Retinal pigment epithelial cell (primary cell): ENCODE data around the gene NABP2.
"Not testable (repeated sequence)": the region's sequence is repeated elsewhere in the genome, so short reads cannot be mapped to it uniquely, and the experiment has no call there.

Source experiments
- DNase-seq: peaks from one replicate; pipeline ENCODE4 v3.0.0-alpha.2; 2010; ENCODE audit warnings: low read depth
- H3K4me3 ChIP-seq: 2 replicates; pipeline ENCODE4 v1.5.1; 2011; ENCODE audit warnings: mild to moderate bottlenecking, low read length, control low read depth, moderate library complexity
- CTCF ChIP-seq: conservative IDR thresholded peaks from 2 replicates; pipeline ENCODE4 v1.5.1; 2011; ENCODE audit warnings: low read depth, low read length, control low read depth, inconsistent platforms

Gene NABP2

GRCh38 chr12:56189918-56190694 is 34.0 kb upstream of the NABP2 start:
- DNase-seq = peak; percentile 32
- TF ChIP-seq CTCF = no peak
- peak overlapping the region; percentile 93 for H3K4me3 ChIP-seq

GRCh38 chr12:56190695-56191155 is 33.4 kb upstream of the NABP2 start:
- TF ChIP-seq CTCF = no peak
- H3K4me3 ChIP-seq = peak overlapping the region; percentile 93
- no peak for DNase-seq

GRCh38 chr12:56192582-56192981 is 31.6 kb upstream of the NABP2 start:
- DNase-seq = no peak
- H3K4me3 ChIP-seq = no peak overlapping the region
- TF ChIP-seq CTCF = no peak

- no peak overlapping the region for H3K4me3 ChIP-seq
- DNase-seq = peak; percentile 46
- peak; percentile 81 for TF ChIP-seq CTCF
These were observed 31.0 kb upstream of the NABP2 start for GRCh38 chr12:56193025-56193578.

- peak; percentile 18 for DNase-seq
- H3K4me3 ChIP-seq = not testable (repeated sequence)
These were observed 27.2 kb upstream of the NABP2 start for GRCh38 chr12:56196818-56197550.

- no peak for TF ChIP-seq CTCF
- DNase-seq = no peak
- no peak overlapping the region for H3K4me3 ChIP-seq
These were observed 26.1 kb upstream of the NABP2 start for GRCh38 chr12:56197921-56198635.

- TF ChIP-seq CTCF = no peak
- no peak for DNase-seq
- no peak overlapping the region for H3K4me3 ChIP-seq
These were observed 25.3 kb upstream of the NABP2 start for GRCh38 chr12:56198836-56199235.
